ENCODE data around the gene TBC1D8.

The TBC1D8 gene

GRCh38 chr2:100993294-100993693 lies 157.9 kb downstream of the TBC1D8 start:
- H3K36me3 ChIP-seq (replicated peaks) = peaks cover 24% of the 10 kb centered on the region
- no peak overlapping the region for H3K4me3 ChIP-seq (ENCODE audit: low read depth, low read length)
- no peak for TF ChIP-seq CTCF (IDR thresholded peaks at IDR 0.05; ENCODE audit: low read depth, low read length, missing control alignments)
- no peaks in the 10 kb centered on the region for H3K27me3 ChIP-seq (replicated peaks)
- DNase-seq = no peak
- in situ Hi-C loops (cut with HindIII; ENCODE audit: low pct_ligation_motif_present, low sequenced_read_pairs) = no loop called here
- H3K27ac ChIP-seq = no peak overlapping the region

- H3K4me3 ChIP-seq (ENCODE audit: low read depth, low read length) = no peak overlapping the region
- peaks cover 30% of the 10 kb centered on the region for H3K36me3 ChIP-seq (replicated peaks)
- no peak overlapping the region for H3K27ac ChIP-seq
- no peak for TF ChIP-seq CTCF (IDR thresholded peaks at IDR 0.05; ENCODE audit: low read depth, low read length, missing control alignments)
- DNase-seq = no peak
- in situ Hi-C loops (cut with HindIII; ENCODE audit: low pct_ligation_motif_present, low sequenced_read_pairs) = no loop called here
- no peaks in the 10 kb centered on the region for H3K27me3 ChIP-seq (replicated peaks)
These were observed 158.9 kb downstream of the TBC1D8 start for GRCh38 chr2:100992262-100992661.

GRCh38 chr2:100991404-100991773 lies 159.8 kb downstream of the TBC1D8 start:
- H3K4me3 ChIP-seq (ENCODE audit: low read depth, low read length) = no peak overlapping the region
- no peak overlapping the region for H3K27ac ChIP-seq
- peaks cover 30% of the 10 kb centered on the region for H3K36me3 ChIP-seq (replicated peaks)
- in situ Hi-C loops (cut with HindIII; ENCODE audit: low pct_ligation_motif_present, low sequenced_read_pairs) = no loop called here
- DNase-seq = no peak
- no peaks in the 10 kb centered on the region for H3K27me3 ChIP-seq (replicated peaks)
- no peak for TF ChIP-seq CTCF (IDR thresholded peaks at IDR 0.05; ENCODE audit: low read depth, low read length, missing control alignments)

GRCh38 chr2:100990650-100991403 lies 160.4 kb downstream of the TBC1D8 start:
- TF ChIP-seq CTCF (IDR thresholded peaks at IDR 0.05; ENCODE audit: low read depth, low read length, missing control alignments) = no peak
- peaks cover 27% of the 10 kb centered on the region for H3K36me3 ChIP-seq (replicated peaks)
- DNase-seq = no peak

GRCh38 chr2:100990166-100990565 lies 161.0 kb downstream of the TBC1D8 start:
- Histone ChIP-seq H3K4me3 (ENCODE audit: low read depth, low read length) (no peak overlapping the region), H3K36me3 (replicated peaks) (peaks cover 26% of the 10 kb centered on the region), H3K27ac (no peak overlapping the region), H3K27me3 (replicated peaks) (no peaks in the 10 kb centered on the region)
- TF ChIP-seq CTCF (IDR thresholded peaks at IDR 0.05; ENCODE audit: low read depth, low read length, missing control alignments) = no peak
- in situ Hi-C loops (cut with HindIII; ENCODE audit: low pct_ligation_motif_present, low sequenced_read_pairs) = no loop called here
- no peak for DNase-seq

More at GRCh38 chr2:100990650-100991403, 160.4 kb downstream of the TBC1D8 start:
- no peak overlapping the region for H3K4me3 ChIP-seq (ENCODE audit: low read depth, low read length)
- in situ Hi-C loops (cut with HindIII; ENCODE audit: low pct_ligation_motif_present, low sequenced_read_pairs) = no loop called here
- no peaks in the 10 kb centered on the region for H3K27me3 ChIP-seq (replicated peaks)
- no peak overlapping the region for H3K27ac ChIP-seq

GRCh38 chr2:100989666-100990065 lies 161.5 kb downstream of the TBC1D8 start:
- no peak overlapping the region for H3K27ac ChIP-seq
- H3K27me3 ChIP-seq (replicated peaks) = no peaks in the 10 kb centered on the region
- TF ChIP-seq CTCF (IDR thresholded peaks at IDR 0.05; ENCODE audit: low read depth, low read length, missing control alignments) = no peak
- in situ Hi-C loops (cut with HindIII; ENCODE audit: low pct_ligation_motif_present, low sequenced_read_pairs) = no loop called here
- DNase-seq = no peak
- no peak overlapping the region for H3K4me3 ChIP-seq (ENCODE audit: low read depth, low read length)
- H3K36me3 ChIP-seq (replicated peaks) = peaks cover 24% of the 10 kb centered on the region
